ENCODE measurements around the gene DGAT2.

DNA sequence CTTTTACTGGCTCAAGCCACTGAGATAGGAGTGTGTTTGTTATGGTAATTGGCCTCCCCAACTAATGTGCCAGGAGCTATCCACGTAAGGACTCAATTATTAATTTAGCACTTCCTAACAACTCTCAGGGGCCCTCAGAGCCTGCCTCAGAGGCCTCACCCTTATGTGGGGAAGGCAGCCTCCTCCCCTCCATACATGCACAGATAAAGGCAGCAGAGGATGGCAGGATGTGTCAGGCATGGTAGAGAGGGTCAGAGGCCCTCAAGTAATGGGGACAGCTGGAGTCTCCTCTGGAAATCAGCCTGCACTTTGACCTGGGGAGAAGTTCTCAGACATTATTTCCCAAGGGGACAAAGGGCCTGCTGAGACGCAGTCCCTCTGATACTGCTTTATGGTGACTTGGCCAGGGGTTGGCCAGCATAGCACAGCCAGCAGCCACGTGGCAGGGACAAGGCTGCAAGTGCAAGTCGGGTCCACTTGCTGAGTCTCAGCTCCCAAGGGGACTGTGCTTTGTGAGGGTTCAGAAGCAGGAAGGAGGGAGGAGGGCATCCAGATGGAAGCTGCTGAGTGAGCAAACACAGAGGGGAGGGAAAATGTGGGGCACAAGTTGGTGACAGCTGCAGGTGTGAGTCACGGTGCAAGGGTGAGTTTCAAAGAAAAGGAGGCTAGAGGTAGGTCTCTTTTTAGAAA lies 33.9 kb upstream of the DGAT2 start:
- TF ChIP-seq, protein P1, sequence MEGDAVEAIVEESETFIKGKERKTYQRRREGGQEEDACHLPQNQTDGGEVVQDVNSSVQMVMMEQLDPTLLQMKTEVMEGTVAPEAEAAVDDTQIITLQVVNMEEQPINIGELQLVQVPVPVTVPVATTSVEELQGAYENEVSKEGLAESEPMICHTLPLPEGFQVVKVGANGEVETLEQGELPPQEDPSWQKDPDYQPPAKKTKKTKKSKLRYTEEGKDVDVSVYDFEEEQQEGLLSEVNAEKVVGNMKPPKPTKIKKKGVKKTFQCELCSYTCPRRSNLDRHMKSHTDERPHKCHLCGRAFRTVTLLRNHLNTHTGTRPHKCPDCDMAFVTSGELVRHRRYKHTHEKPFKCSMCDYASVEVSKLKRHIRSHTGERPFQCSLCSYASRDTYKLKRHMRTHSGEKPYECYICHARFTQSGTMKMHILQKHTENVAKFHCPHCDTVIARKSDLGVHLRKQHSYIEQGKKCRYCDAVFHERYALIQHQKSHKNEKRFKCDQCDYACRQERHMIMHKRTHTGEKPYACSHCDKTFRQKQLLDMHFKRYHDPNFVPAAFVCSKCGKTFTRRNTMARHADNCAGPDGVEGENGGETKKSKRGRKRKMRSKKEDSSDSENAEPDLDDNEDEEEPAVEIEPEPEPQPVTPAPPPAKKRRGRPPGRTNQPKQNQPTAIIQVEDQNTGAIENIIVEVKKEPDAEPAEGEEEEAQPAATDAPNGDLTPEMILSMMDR (optimal IDR thresholded peaks at IDR 0.05 in 1 of 3, IDR thresholded peaks at IDR 0.05 in 1 of 3, conservative IDR thresholded peaks at IDR 0.05 in 1 of 3; ENCODE audit: extremely low read depth in 1 of 3, insufficient read depth in 2 of 3, low read length in 3 of 3) = no peak
- no peak for TF ChIP-seq EZH2 (IDR thresholded peaks at IDR 0.05; ENCODE audit: low read length)
